Kidney tubule cell (primary cell): ENCODE measurements around the gene TGM3.

Experiments used
- DNase-seq: peaks from one replicate; pipeline ENCODE4 v3.0.0-alpha.2; 2018; ENCODE audit warnings: low spot score

The TGM3 gene

GRCh38 chr20:2311329-2311728, 15.5 kb downstream of the TGM3 start:
- DNase-seq, result no peak

- DNase-seq, result no peak
Observed at GRCh38 chr20:2312876-2313275, 17.1 kb downstream of the TGM3 start.

GRCh38 chr20:2313316-2313715, 17.5 kb downstream of the TGM3 start:
- DNase-seq, result no peak

- no peak for DNase-seq
Observed at GRCh38 chr20:2314759-2315439, 19.1 kb downstream of the TGM3 start.

GRCh38 chr20:2315440-2315778, 19.6 kb downstream of the TGM3 start:
- no peak for DNase-seq

GRCh38 chr20:2316847-2317495, 21.2 kb downstream of the TGM3 start:
- no peak for DNase-seq

- no peak for DNase-seq
Observed at GRCh38 chr20:2320813-2321658, 25.2 kb downstream of the TGM3 start.

- no peak for DNase-seq
Observed at GRCh38 chr20:2323051-2323450, 27.2 kb downstream of the TGM3 start.

- no peak for DNase-seq
Observed at GRCh38 chr20:2326046-2326445, 30.2 kb downstream of the TGM3 start.

- no peak for DNase-seq
Observed at GRCh38 chr20:2327620-2328555, 32.1 kb downstream of the TGM3 start.

GRCh38 chr20:2329286-2329685, 33.5 kb downstream of the TGM3 start:
- no peak for DNase-seq

GRCh38 chr20:2330090-2330695, 34.4 kb downstream of the TGM3 start:
- DNase-seq, result no peak

- no peak for DNase-seq
Observed at GRCh38 chr20:2331106-2331505, 35.3 kb downstream of the TGM3 start.

GRCh38 chr20:2331901-2332565, 36.2 kb downstream of the TGM3 start:
- no peak for DNase-seq

GRCh38 chr20:2332711-2333110, 36.9 kb downstream of the TGM3 start:
- DNase-seq, result no peak

GRCh38 chr20:2333821-2334220, 38.0 kb downstream of the TGM3 start:
- no peak for DNase-seq

GRCh38 chr20:2335096-2335870, 39.5 kb downstream of the TGM3 start:
- no peak for DNase-seq

GRCh38 chr20:2336471-2336870, 40.7 kb downstream of the TGM3 start:
- no peak for DNase-seq

GRCh38 chr20:2337142-2337541, 41.3 kb downstream of the TGM3 start:
- no peak for DNase-seq

- DNase-seq, result no peak
Observed at GRCh38 chr20:2338411-2339066, 42.7 kb downstream of the TGM3 start.
